CD4-positive, alpha-beta T cell treated with Interferon alpha-2 for 1 hour (primary cell): ENCODE data around the gene ACO2.
A peak's percentile ranks its signal among the peaks of the same experiment; 100 is the strongest.
"Not testable (repeated sequence)": the region's sequence is repeated elsewhere in the genome, so short reads cannot be mapped to it uniquely, and the experiment has no call there.

Experiments used
- DNase-seq, 2 donors: peaks; one replicate each; pipeline ENCODE4 v3.0.0-alpha.2; 2020 to 2022

ACO2 gene

DNA sequence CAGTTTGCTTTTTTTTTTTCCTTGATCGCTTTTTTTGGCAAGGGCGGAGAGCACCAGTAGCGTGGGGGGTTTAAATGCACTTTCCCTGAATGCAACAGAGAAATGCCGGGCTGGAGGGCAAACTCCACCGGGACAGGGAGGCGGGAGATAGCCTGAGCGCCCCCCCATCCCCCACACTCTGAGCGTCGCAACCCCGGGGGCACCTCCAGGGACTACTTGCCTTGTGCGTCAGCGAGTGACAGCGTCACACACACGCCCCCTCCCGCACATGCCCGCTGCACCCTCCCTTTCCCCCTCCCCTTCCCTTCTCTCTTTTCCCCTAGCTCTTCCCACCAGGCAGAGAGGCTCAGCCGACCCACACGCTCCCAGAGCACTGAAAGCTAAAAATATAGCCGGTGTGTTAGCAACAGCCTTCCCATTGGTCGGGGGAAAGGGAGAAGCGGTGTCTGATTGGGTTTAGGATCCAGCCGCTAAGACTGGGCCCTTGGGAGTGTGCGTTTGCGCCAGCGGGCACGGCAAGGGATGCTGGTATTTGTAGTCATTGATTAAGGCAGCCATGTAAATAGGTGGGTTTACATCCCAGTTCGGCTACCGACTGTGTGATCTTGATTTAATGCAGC is 20.6 kb upstream of the ACO2 start:
- peak; percentile 94 to 96 for DNase-seq

DNA sequence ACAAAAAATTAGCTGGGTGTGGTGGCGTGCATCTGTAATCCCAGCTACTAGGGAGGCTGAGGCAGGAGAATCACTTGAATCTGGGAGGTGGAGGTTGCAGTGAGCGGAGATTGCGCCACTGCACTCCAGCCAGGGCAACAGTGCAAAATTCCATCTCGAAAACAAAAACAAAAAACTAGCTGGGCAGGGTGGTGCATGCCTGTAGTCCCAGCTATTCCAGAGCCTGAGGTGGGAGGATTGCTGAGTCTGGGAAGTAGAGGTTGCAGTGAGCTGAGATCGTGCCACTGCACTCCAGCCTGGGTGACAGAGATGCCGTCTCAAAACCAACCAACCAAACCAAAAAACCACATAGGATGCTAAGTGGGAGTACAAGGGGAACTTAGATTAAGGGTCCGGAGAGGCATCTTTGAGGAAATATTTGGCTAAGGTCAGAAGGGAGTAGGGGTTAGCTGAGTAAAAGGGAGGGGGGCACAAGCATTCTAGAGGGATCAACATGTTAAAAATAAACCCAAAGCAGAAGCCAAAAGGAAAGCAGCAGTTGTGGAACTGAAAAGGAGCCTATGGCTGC is 10.7 kb upstream of the ACO2 start:
- DNase-seq: no peak

DNA sequence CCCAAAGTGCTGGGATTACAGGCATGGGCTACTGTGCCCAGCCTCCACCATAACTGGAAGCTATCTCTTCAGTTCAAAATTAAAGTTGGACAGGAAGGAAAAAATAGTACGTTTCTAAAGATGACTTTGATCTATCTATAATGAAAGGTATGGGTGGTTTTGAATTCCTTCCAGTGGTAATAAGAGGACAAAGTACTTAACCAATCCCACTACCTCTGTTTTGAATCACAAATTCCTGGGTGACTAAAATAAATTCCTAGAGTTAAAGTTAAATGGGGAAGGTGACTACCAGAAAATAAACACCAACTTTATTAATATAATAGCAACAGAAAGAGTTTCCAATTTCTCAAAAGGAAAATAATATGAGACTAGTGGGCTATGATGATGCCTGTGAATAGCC is 9.5 kb upstream of the ACO2 start:
- no peak for DNase-seq

DNA sequence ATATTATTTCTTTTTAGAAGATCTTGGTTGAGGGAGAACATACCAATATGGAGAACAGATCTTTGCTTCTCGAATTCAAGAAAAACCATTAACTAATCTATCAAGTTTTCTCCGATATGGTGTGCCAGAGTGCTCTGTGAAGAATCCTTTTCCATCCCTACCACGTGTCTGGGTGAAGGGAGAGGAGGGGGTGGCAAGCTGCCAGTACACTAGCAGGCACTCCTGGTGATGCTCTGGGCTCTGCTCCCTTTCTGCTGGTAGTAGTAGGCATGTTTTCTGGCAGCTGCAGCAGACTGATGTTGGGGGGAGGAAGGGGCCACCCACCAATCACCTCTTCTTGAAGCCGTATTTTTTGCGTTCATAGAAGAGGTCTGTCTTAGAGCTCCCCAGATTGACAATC is 8.8 kb upstream of the ACO2 start:
- DNase-seq: not testable (repeated sequence)

DNA sequence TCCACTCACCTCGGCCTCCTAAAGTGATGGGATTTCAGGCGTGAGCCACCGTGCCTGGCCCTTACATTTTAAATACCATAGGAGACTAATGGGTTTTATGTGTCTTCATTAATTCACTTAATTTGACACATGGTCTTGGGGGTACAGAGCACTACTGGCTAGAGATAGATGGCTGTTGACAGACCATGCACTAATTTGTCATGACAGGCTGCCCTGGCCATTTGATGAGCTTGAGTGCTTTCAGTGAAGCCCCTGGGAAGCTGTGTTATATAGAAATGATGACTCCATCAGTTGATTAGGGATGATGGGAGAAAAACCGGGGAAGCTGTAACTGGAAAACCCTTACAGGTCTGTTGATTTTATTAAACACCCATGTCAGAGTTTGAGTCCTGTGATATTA is 7.0 kb upstream of the ACO2 start:
- DNase-seq: no peak

DNA sequence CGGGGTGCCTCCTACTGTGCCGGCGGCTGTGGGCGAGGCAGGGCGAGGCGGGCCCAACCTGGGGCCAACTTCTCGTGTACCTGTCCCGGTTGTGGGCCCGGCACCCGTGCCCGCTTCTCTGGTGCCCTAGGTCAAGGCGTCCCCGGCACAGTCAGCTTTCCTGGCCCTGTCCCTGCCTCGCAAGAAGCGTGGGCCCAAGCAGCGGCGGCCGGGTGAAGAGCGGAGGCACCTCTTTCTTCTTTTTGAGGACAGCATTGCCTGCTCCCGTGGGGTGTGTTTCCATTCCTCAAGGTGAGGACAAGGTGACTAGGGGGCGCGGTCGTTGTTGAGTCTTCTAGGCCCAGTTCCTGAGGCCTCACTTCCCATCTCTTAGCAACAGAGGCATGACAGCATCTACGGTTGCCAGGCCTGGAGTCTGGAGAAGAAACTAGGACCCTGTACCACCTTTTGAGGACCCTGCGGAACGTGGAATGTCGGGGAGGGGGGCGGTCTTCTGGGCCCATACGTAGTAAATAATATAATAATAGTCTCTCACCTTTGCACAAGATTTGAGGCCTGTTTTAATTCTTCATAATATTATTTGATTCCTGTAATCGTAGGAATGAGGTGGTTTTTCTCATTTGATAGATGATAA is 418 bp downstream of the ACO2 start:
- DNase-seq: peak in 1 of 2 donors; percentile 44

DNA sequence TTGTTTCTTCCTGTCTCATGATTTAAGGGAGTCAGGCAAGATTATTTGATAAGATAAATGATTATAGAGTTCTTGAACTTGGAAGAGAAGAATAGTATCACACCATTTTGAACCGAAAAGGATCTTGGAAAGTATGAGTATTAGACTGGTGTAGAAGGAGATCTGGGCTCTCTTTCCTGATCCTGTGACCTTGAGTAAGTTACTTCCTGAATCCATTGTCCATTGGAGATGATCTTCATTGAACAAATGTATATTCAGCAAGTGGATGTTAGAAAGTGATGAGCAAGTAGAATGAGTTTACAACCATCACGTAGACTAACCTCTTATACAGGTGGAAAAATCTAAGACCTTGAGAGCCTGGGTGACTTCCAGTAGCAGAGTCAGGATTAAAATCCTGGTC is 2.0 kb downstream of the ACO2 start:
- DNase-seq: no peak

DNA sequence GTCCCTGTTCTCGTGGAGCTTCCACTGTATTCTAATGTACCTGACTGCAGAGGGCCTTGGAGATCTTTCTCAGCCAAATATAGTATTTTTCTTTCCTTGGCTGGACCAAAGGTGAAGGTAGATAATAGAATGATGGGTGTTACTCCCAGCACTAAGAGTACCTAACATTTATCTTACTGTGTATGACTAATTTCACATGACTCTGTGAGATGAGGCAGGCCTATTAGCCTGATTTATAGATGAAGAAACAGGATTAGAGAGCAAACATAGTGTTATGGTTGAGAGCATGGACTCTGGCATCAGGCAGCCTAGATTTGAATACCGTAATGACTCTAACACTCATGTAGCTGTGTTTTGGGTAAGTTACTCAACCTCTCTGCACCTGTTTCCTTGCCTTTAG is 2.7 kb downstream of the ACO2 start:
- DNase-seq: no peak

DNA sequence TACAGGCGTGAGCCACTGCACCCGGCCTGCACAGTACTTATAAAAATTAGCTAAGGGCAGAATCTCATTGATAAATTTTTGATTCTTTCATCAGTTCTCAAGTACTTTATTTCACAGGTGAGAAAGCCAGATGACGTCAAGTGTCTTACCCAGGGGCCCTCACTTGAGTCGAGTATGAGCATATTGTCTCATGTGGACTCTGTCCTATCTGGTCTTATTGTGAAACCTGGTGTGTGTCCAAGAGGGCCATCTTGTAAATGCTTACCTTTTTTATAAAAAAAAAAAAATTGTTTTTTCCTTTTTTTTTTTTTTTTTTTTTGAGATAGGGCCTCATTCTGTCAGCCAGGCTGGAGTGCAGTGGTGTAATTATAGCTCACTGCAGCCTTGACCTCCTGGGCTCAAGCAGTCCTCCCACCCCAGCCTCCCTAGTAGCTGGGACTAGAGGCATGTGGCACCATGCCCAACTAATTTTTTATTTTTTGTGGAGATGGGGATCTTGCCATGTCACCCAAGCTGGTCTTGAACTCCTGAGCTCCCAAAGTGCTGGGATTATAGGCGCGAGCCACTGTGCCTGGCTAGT is 6.0 kb downstream of the ACO2 start:
- no peak for DNase-seq

DNA sequence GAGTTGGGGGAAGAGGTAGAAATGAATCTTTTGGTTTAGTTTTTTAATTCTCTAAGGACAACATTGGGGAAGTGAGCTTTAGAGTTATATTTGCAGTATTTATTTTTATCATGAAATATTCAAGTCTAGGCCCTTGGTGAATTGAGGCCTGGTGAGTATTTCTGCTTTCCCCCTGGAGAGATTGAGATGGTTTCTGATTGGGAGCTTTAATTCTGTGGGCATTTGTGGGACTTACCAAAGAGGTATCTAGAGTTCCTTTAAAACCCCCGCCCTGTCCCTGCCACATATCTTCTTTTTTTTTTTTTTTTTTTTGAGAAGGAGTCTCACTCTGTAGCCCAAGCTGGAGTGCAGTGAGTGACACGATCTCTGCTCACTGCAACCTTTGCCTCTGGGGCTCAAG is 9.6 kb downstream of the ACO2 start:
- DNase-seq: no peak

DNA sequence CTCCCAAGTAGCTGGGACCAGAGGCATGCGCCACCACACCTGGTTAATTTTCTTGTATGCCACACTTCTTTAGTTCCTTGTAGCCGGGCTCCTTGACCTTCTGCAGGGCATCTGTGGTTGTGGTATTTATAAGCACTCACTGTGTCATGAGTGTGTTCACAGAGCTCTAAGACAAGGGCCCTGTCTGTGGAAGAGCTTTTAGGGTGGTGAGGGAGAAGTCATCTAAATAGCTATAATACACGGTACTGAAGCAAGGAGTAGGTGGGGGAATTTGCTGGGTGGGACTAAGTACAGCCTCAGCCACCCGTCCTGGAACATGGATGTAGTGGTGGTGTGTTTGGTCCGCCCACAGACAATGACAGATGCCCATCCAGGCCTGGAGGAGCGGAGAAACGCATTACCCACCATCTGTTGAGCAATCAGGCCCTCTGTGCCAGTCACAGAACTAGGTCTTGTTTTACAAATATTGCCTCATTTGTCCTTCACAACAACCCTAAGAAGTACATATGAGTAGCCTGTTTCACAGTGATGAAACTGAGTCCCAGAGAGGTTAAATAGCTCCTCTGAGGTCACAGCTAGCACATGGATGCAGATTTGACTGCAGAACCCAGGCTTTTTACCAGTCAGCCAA is 10.1 kb downstream of the ACO2 start:
- no peak for DNase-seq

DNA sequence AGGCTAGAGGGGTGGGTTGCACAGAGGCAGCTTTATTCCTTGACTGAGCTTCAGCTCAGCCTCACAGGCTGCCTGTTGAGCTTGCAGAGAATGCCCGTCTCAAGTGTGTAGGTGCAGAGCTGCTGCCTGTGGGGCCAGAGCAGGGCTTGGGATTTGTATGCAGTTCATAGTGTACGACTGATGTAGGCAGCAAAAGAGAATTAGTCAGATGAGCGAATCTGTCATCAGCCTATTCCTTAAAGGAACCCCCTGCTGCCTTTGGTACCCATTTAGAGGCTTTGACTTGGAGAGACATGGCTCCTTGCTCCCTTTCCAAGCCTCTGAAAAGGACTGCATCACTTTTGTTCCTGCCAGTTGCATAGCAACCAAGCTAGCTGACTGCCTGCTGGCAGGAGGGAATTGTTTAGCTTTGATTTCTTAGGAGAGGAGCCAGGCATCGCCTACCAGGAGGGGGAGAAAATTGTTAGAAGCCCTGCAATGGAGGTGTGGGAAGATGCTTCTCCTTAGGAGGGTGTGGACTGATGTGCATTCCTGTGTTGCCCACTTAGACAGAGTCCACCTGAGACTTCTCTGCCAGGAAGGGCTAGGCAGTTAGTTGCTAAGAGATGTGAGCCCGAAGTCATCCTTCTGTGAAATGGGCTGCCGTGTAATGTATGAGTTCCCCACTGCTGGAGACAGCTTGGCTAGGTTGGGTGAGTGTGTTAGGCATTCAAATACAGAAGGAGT is 10.9 kb downstream of the ACO2 start:
- no peak for DNase-seq

DNA sequence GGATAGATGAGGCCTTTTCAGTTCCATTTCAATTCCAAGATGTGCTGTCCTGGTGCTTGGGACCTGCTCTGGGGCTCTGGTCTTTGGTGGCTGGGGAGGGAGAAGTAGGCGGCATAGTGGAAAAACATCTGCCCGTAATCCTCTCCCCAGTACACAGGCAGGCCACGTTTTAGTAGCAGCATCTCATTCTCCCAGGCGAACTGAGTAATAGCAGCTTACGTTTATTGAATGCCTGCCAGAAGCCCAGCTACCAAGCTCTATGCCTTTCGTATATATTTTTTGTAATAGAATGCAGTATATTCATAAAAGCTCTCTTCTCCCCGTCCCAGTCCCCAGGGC is 11.4 kb downstream of the ACO2 start:
- DNase-seq: no peak

DNA sequence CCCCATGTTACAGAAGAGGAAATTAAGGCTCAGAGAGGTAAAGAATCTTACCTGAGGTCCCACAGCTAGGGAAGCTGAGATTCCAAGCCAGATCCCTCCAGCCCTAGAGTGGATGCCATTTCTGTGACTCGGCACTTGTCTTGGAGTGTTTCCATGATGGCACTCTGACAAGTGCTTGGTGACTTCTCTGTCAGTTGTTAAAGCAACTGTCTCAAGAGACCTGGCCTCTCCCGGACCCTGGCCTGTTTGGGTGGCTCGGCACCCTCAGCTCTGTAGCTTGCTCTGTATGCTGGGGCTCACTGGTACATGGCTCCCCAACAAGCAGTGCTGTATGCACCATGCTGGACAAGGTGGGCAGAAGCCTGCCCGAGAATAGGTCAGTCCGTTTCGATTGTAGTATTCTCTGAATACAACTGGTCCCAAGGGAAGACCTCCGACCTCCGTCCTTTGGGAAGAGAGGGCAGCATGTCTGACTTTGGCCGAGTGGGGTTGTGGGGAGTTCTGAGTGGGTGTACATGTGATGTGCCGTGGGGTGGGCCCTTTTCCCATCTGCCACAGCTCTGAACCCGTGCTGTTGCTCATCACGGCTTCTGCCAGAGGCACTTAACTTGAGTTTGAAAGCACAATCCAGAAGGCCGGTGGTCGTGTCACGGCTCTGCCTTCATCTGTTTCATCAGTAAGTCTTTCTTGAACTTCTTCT is 12.4 kb downstream of the ACO2 start:
- DNase-seq: no peak

DNA sequence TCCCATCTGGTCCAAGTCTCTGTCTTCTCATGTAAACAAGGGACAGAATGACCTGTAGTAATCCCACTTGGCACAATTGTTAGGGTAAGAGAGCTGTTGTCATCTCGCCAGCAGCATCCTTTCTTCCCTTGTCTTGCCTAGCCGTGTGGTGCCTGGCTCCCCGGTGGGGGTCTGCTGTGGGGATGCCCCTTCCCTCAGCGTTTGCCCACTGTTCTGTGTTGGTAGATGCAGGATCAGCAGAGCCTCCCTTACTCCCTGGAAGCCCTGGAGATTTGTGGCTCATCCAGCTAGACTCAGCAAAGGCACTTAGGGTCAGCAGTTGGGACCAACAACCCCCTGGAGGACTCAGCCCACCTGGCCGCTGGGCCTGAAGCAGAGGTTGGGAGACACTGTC is 13.0 kb downstream of the ACO2 start:
- DNase-seq: no peak

DNA sequence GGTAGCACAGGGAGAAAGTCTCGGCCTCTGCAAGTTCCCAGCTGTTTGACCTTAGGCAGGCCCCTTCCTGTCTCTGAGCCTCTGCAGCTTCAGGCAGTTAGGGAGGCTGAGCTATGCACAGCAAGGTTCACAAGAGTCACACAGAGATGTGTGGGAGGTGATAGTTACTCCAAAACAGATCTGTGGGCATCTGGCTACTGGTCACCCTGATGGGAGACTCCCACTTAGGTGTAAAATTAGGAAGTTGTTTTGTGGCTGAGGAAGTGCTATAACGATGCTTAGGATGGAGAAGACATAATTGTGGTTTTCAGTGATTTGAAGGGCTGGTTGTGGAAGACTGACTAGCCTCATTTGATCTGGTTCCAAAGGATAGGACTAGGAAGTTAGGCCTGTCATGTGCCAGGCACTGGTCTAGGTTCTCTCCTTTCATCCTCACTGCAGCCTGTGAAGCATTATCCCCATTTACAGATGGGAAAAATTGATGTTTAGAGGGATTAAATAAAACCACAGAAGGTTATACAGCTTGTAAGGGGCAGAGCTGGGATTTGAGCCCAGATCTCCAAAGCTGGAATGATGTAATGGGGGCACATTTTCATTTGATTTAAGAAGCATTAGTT is 13.5 kb downstream of the ACO2 start:
- no peak for DNase-seq

DNA sequence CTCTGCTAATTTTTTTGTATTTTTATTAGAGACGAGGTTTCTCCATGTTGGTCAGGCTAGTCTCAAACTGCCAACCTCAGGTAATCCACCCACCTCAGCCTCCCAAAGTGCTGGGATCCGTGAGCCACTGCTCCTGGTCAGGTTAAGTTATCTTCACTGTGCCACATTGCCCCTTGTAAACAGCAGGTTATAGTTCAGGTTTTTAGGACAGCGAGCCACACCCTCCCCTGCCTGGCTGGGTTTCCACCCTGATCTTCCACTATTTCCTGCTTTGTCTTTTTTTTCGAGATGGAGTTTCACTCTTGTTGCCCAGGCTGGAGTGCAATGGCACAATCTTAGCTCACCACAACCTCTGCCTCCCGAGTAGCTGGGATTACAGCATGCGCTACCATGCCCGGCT is 16.1 kb downstream of the ACO2 start:
- DNase-seq: no peak

DNA sequence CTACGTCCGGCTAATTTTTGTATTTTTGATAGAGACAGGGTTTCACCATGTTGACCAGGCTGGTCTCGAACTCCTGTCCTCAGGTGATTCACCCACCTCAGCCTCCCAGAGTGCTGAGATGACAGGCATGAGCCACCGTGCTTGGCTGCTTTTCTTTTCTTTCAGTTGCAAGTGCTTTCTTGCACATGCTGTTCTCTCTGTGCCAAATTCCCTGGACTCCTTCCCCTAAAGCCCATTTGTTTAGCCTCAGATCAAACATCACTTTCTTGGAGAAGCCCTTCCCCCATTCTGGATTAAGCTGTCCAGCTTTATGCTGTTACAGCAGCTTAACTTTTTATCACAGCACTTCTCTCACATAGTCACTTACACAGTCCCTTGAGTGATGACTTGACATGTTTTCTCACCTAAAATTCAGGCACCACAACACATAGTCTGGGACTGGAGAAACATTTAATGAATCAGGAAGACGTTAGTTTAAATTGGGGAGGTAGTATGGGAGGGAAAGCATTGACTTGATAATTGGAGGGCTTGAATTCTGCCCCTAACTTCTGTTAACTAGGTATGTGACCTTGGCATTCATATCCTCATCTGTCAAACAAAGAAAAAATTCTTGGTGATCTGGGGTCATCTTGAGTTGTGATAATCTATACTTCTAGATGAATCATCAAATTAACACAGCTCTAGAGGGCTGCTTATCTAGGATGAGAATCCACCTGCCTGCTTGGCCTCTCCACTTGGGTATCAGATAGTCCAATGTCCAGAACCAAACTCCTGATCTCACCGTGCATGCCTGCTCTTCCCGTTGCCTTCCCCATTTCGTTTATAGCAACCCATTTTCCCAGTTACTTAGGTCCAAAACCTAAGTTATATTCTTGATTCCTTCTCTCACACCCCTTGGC is 18.4 kb downstream of the ACO2 start:
- no peak for DNase-seq

DNA sequence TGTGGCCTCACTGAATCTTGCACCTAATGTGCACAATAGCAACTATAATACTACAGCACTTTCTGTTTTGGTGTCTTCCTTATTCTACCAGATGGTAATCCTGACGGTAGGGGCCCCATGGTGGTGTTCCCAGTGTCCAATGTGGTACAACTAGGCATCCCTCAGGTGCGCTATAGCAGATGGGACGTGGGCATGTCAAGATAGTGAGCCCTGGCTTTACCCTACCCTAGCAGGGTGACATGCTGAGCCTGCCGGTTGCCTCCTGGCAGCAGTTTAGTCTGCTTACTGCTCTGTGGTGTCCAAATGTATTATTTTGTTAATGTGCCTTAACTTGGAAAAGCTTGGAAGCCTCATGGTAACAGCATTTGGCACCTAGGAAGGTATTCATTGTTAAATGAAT is 19.2 kb downstream of the ACO2 start:
- DNase-seq: no peak

DNA sequence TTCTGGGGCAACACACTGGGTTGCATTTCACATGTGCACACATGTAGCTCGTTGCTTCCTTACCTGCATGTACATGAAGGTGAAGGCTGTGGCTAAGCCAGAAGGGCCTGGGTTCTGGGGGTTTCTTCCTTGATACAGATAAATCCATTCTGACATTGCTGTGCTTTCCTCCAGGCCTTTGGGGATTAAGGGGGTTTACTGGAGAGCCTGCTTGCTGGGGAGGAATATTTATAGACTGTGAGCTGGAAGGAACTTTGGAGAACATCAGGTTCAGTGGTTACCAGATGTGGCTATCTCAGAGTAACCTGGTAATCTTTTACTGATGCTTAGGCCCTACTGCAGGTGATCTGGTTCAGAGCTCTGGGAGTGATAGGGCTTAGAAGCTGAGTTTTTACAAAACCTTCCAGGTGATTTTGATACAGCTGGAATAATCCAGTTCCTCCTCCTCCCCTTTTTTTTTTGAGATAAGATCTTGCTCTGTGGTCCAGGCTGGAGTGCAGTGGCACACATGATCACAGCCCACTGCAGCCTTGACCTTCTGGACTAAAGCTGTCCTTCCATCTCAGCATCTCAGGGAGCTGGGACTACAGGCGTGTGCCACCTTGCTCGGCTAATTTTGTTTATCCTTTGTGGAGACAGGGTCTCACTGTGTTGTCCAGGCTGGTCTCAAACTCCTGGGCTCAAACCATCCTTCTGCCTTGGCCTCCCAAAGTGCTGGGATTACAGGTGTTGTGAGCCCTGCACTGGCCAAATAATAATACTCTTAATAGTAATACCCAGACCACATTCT is 19.9 kb downstream of the ACO2 start:
- no peak for DNase-seq
